SK-N-SH treated with all-trans-retinoic acid at 6 μM for 48 hours (cell line): ENCODE results near the gene SMIM14.

Source experiments
- OSR1 ChIP-seq: fragments of 250-450 bp; sonication (Bioruptor Pico); IDR thresholded peaks from 2 replicates; pipeline ENCODE4 v1.8.0; 2022; ENCODE audit warnings: moderate library complexity, mild to moderate bottlenecking, inconsistent platforms
- SNAI2 ChIP-seq: fragments of 250-450 bp; sonication (Bioruptor Pico); IDR thresholded peaks from 2 replicates; pipeline ENCODE4 v1.5.0; 2020; ENCODE audit warnings: mild to moderate bottlenecking, moderate library complexity

GRCh38 chr4:39505581-39505980 lies 133.1 kb downstream of the SMIM14 start:
- TF ChIP-seq OSR1 (CRISPR knock-in tag) (no peak), SNAI2 (no peak)
